ENCODE results near the gene SLC25A13.

DNA sequence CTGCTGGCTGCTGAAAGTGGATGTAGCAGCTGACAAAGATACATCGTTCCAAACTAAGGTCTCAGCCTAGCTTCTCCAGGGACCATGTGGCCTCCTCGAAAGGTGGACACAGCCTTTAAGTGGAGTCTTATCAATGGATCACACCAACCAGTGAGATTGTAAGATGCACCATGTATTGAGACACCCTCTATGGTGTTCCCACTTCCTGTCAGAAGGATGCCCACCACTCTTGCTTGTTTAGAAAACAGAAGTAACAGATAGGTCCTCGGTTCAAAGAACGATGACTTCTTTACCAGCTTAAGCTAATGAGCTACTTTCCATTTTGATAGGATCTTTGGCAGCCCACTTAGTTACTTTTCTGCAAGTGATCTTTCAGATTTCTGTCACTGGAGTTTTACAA, 34.3 kb downstream of the SLC25A13 start:
- TF ChIP-seq, protein P1, sequence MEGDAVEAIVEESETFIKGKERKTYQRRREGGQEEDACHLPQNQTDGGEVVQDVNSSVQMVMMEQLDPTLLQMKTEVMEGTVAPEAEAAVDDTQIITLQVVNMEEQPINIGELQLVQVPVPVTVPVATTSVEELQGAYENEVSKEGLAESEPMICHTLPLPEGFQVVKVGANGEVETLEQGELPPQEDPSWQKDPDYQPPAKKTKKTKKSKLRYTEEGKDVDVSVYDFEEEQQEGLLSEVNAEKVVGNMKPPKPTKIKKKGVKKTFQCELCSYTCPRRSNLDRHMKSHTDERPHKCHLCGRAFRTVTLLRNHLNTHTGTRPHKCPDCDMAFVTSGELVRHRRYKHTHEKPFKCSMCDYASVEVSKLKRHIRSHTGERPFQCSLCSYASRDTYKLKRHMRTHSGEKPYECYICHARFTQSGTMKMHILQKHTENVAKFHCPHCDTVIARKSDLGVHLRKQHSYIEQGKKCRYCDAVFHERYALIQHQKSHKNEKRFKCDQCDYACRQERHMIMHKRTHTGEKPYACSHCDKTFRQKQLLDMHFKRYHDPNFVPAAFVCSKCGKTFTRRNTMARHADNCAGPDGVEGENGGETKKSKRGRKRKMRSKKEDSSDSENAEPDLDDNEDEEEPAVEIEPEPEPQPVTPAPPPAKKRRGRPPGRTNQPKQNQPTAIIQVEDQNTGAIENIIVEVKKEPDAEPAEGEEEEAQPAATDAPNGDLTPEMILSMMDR (conservative IDR thresholded peaks at IDR 0.05), result no peak
- TF ChIP-seq ZFX (IDR thresholded peaks at IDR 0.05), result no peak
